NCI-H82 treated with DMSO at 0.1 percent for 48 hours (cell line): ENCODE results near the gene NEK9.
"Not testable (repeated sequence)": the region's sequence is repeated elsewhere in the genome, so short reads cannot be mapped to it uniquely, and the experiment has no call there.

Experiments used
- DNase-seq: peaks from one replicate; lab custom pipeline; 2025; ENCODE audit not compliant: unreplicated experiment; lab: John Stamatoyannopoulos, UW

Gene NEK9

GRCh38 chr14:75068294-75069120 is 58.3 kb downstream of the NEK9 start:
- DNase-seq, result no peak

GRCh38 chr14:75067765-75068164 is 59.1 kb downstream of the NEK9 start:
- not testable (repeated sequence) for DNase-seq

GRCh38 chr14:75067212-75067611 is 59.6 kb downstream of the NEK9 start:
- no peak for DNase-seq

GRCh38 chr14:75066691-75067090 is 60.2 kb downstream of the NEK9 start:
- DNase-seq, result no peak

GRCh38 chr14:75064205-75064567 is 62.7 kb downstream of the NEK9 start:
- no peak for DNase-seq

GRCh38 chr14:75063491-75064204 is 63.2 kb downstream of the NEK9 start, which contains the start of gene ACYP1:
Gene ACYP1, minus strand, starts transcription at chr14:75064024. Its CDS starts 471 bp downstream, at chr14:75063553.
- DNase-seq, result peak; percentile 61

- DNase-seq, result no peak
These were observed 63.8 kb downstream of the NEK9 start for GRCh38 chr14:75063013-75063412.

- DNase-seq, result no peak
These were observed 66.4 kb downstream of the NEK9 start for GRCh38 chr14:75060420-75060819.

- DNase-seq, result no peak
These were observed 67.2 kb downstream of the NEK9 start for GRCh38 chr14:75059642-75060041.

- no peak for DNase-seq
These were observed 72.4 kb downstream of the NEK9 start for GRCh38 chr14:75054421-75054820.

- no peak for DNase-seq
These were observed 73.2 kb downstream of the NEK9 start for GRCh38 chr14:75053396-75054291.

- no peak for DNase-seq
These were observed 75.3 kb downstream of the NEK9 start for GRCh38 chr14:75051556-75051899.

GRCh38 chr14:75050852-75051555 is 75.8 kb downstream of the NEK9 start, which contains the start of gene MLH3:
Gene MLH3, minus strand, starts transcription at chr14:75051467. Its CDS starts 1,812 bp downstream, at chr14:75049655.
- no peak for DNase-seq

GRCh38 chr14:75049731-75050201 is 77.1 kb downstream of the NEK9 start:
- DNase-seq, result no peak

GRCh38 chr14:75049136-75049535 is 77.7 kb downstream of the NEK9 start:
- DNase-seq, result no peak

GRCh38 chr14:75048101-75048500 is 78.7 kb downstream of the NEK9 start:
- no peak for DNase-seq

- no peak for DNase-seq
These were observed 79.3 kb downstream of the NEK9 start for GRCh38 chr14:75047506-75047905.

- no peak for DNase-seq
These were observed 79.9 kb downstream of the NEK9 start for GRCh38 chr14:75046899-75047298.

GRCh38 chr14:75046275-75046674 is 80.6 kb downstream of the NEK9 start:
- DNase-seq, result no peak

- DNase-seq, result peak; percentile 22
These were observed 82.1 kb downstream of the NEK9 start for GRCh38 chr14:75044752-75045151.

GRCh38 chr14:75044322-75044721 is 82.5 kb downstream of the NEK9 start:
- peak; percentile 10 for DNase-seq
